ENCODE measurements around the gene MARCHF10. TPM values are rescaled to one million over a fixed set of nuclear protein-coding genes. Genes with fewer than 3 reads are reported as not detected.

Gene MARCHF10
- polyA plus RNA-seq, 1 experiment = 0.43 TPM

DNA sequence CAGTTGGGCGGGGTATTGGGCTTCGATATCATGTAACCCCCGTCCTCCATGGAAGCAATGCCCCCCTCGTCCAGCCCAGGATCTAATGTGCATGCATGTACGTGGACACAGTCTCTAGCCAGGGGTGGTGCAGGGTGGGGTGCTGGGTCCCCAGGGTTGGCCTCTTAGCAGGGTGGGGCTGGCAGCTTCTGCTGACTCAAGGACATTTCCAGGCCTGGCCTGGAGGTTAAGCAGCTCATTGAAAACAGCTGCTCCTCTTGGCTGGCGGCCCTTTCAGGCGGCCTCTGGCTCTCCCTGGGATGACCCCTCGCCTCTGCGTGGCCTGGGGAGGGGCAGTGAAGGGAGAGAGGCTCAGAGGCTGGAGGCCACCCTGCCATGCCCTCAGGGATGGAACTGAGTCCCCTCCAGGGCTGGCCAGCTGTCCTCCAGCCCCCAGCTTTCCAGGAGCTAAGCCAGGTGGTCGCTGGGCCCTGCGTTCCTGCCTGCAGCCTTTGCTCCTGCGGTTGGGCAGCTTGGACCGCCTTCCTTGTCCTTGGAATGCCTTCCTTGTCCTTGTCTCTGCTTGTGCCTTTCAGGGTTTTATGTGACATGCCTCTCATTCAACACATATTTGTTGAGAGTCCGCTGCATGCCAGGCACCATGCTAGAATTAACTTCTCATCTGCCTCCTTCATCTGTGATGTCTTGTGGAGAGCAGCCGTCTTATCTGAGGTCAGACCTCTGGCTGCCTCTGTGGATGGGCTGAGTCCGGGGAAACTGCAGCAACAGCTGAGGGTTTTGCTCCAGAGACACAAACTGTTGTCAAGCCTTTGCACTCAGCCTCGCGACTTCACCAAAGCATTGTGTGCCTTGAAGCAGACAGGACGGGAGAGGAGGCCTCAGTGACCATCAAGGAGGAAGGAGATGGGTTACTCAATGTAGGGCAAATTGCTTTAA lies 154.0 kb downstream of the MARCHF10 start:
- DNase-seq (ENCODE audit: low read depth) = peak; percentile 62
- no peaks in the 10 kb centered on the region for H3K27me3 ChIP-seq (ENCODE audit: control insufficient read depth, insufficient read depth, low read length)
- CTCF ChIA-PET = interaction anchor here (1.0 to 1.3 kb wide), 2 partner anchors 12 to 25 kb away, joined by 3 to 4 read pairs; no protein-coding TSS in a partner anchor
- H3K36me3 ChIP-seq (ENCODE audit: control insufficient read depth, insufficient read depth, low read length) = peaks cover 8% of the 10 kb centered on the region
- TF ChIP-seq, protein P1, sequence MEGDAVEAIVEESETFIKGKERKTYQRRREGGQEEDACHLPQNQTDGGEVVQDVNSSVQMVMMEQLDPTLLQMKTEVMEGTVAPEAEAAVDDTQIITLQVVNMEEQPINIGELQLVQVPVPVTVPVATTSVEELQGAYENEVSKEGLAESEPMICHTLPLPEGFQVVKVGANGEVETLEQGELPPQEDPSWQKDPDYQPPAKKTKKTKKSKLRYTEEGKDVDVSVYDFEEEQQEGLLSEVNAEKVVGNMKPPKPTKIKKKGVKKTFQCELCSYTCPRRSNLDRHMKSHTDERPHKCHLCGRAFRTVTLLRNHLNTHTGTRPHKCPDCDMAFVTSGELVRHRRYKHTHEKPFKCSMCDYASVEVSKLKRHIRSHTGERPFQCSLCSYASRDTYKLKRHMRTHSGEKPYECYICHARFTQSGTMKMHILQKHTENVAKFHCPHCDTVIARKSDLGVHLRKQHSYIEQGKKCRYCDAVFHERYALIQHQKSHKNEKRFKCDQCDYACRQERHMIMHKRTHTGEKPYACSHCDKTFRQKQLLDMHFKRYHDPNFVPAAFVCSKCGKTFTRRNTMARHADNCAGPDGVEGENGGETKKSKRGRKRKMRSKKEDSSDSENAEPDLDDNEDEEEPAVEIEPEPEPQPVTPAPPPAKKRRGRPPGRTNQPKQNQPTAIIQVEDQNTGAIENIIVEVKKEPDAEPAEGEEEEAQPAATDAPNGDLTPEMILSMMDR (IDR thresholded peaks at IDR 0.05; ENCODE audit: insufficient read depth, low read depth, low read length) = no peak; the same call in 1 of the 2 replicates
- POLR2A ChIA-PET = no interaction called here
- no peak overlapping the region for H3K4me3 ChIP-seq (ENCODE audit: low read depth, low read length)

DNA sequence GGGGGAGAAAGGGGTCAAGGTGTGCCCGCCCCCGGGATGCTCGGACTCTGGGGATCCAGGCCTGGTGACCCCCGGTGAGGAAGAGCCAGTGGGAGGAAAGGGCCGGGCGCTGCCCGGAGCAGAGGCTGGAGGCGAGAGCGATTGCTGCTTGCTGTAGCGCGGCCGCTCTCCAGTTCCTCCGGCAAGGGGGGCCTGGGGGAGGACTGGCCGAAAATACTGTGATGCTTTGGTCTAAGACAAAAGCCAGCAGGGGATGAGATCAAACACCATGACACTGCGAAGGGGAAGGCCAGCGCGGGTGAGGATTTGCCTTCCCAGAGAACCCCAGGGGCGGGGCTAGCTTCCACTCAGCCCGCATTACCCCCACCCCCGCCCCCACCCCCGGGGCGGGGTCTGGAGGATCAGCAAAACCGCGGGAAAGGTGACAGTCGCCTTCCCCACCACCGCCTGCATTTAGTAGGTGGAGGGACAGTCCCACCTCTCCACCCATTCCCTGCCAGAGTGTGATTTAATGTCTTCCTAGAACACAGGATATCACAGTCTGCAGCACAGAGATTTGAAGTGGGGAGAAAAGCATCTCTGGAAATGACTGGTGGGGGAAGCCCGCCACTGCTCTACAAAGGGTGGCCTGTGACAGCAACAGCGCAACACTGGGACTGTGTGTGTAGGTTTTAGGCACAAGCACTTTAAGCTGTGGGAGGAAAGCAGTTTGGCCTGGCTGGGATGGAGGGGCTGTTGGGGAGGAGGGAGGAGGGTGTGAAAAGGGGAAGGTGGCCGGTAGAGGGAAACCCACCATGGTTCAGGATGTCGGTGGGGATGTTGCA lies 154.9 kb downstream of the MARCHF10 start:
- peaks cover 7% of the 10 kb centered on the region for H3K36me3 ChIP-seq (ENCODE audit: control insufficient read depth, insufficient read depth, low read length)
- TF ChIP-seq, protein P1 (IDR thresholded peaks at IDR 0.05; ENCODE audit: insufficient read depth, low read depth, low read length) = peak; percentile 21
- ChIA-PET POLR2A (no interaction called here), CTCF (interaction anchor here (1.0 kb wide), 1 partner anchor 11 kb away, joined by 4 read pairs; no protein-coding TSS in a partner anchor)
- peak overlapping the region; percentile 38 for H3K4me3 ChIP-seq (ENCODE audit: low read depth, low read length)
- H3K27me3 ChIP-seq (ENCODE audit: control insufficient read depth, insufficient read depth, low read length) = no peaks in the 10 kb centered on the region
- DNase-seq (ENCODE audit: low read depth) = no peak

GRCh38 chr17:62652251-62653001 lies 155.7 kb downstream of the MARCHF10 start:
- ChIA-PET POLR2A (interaction anchor here (0.6 kb wide), 1 partner anchor 55 kb away, joined by 9 read pairs; no protein-coding TSS in a partner anchor), CTCF (no interaction called here)
- peak overlapping the region; percentile 38 for H3K4me3 ChIP-seq (ENCODE audit: low read depth, low read length)
- H3K27me3 ChIP-seq (ENCODE audit: control insufficient read depth, insufficient read depth, low read length) = no peaks in the 10 kb centered on the region
- DNase-seq (ENCODE audit: low read depth) = no peak
- peaks cover 2% of the 10 kb centered on the region for H3K36me3 ChIP-seq (ENCODE audit: control insufficient read depth, insufficient read depth, low read length)
- TF ChIP-seq, protein P1 (IDR thresholded peaks at IDR 0.05; ENCODE audit: insufficient read depth, low read depth, low read length) = no peak

Small RNAs within 50 kb of the gene (small RNA-seq; reads per million reads assigned to genes)
- gene RF00019 (ENCODE audit: insufficient read length, low read depth, low replicate concordance) (not detected), gene RNU6-446P (ENCODE audit: insufficient read length, low read depth, low replicate concordance) (not detected)

Other genes starting within 250 kb of the MARCHF10 start
- gene MRC2, start 180.6 kb downstream of the MARCHF10 start, polyA plus RNA-seq (2011; rRNA removed) = 90.1 and 271 TPM in 2 replicates
- 19.3 and 27.5 TPM in 2 replicates for gene TANC2, start 157.9 kb upstream of the MARCHF10 start, polyA plus RNA-seq (2011; rRNA removed)

Data from BJ (cell line).